Activated naive CD4-positive, alpha-beta T cell treated with anti-CD3 and anti-CD28 coated beads, Interleukin-2, amount 10 ng/mL, durations not matched to agents 7 days and 5 days (primary cell): ENCODE measurements around the gene SYT3.
"Not testable (repeated sequence)": the region's sequence is repeated elsewhere in the genome, so short reads cannot be mapped to it uniquely, and the experiment has no call there.

Experiments used
- CTCF ChIA-PET: fragments of 350-600 bp; sonication (Branson Sonifier 250); formaldehyde crosslinking; loops from one replicate; lab custom pipeline; 2021; ENCODE audit warnings: antibody characterized with exemption; lab: Charles Lee
- DNase-seq: peaks from one replicate; pipeline ENCODE4 v3.0.0-alpha.2; 2020
- H3K27ac Mint-ChIP-seq: one replicate; pipeline ENCODE4 v1.8.0; 2021; ENCODE audit warnings: mild to moderate bottlenecking, moderate library complexity, mixed read lengths
- H3K27me3 Mint-ChIP-seq: one replicate; pipeline ENCODE4 v1.8.0; 2021; ENCODE audit warnings: mild to moderate bottlenecking, mixed read lengths
- H3K36me3 Mint-ChIP-seq: one replicate; pipeline ENCODE4 v1.8.0; 2021; ENCODE audit warnings: mixed read lengths
- H3K4me1 Mint-ChIP-seq: one replicate; pipeline ENCODE4 v1.8.0; 2021; ENCODE audit warnings: mixed read lengths
- H3K4me3 Mint-ChIP-seq: one replicate; pipeline ENCODE4 v1.8.0; 2021; ENCODE audit warnings: mild to moderate bottlenecking, moderate library complexity, mixed read lengths
- H3K9me3 Mint-ChIP-seq: one replicate; pipeline ENCODE4 v1.8.0; 2021; ENCODE audit warnings: mixed read lengths

Gene SYT3

GRCh38 chr19:50633973-50634372 is 5.7 kb downstream of the SYT3 start:
- H3K9me3 Mint-ChIP-seq = peaks cover 22% of the 10 kb centered on the region
- H3K4me3 Mint-ChIP-seq = no peak overlapping the region
- no peaks in the 10 kb centered on the region for H3K36me3 Mint-ChIP-seq
- no peak overlapping the region for H3K27ac Mint-ChIP-seq
- peaks cover 32% of the 10 kb centered on the region for H3K27me3 Mint-ChIP-seq
- CTCF ChIA-PET = no interaction called here
- peaks cover 2% of the 10 kb centered on the region for H3K4me1 Mint-ChIP-seq
- no peak for DNase-seq

- Mint-ChIP-seq H3K27me3 (peaks cover 26% of the 10 kb centered on the region), H3K36me3 (no peaks in the 10 kb centered on the region), H3K27ac (no peak overlapping the region), H3K9me3 (peaks cover 22% of the 10 kb centered on the region), H3K4me1 (no peaks in the 10 kb centered on the region), H3K4me3 (no peak overlapping the region)
- CTCF ChIA-PET = no interaction called here
- no peak for DNase-seq
Measured at GRCh38 chr19:50633359-50633758, 6.3 kb downstream of the SYT3 start.

- no peak for DNase-seq
- H3K27me3 Mint-ChIP-seq = peaks cover 15% of the 10 kb centered on the region
- H3K9me3 Mint-ChIP-seq = peaks cover 22% of the 10 kb centered on the region
- H3K4me3 Mint-ChIP-seq = no peak overlapping the region
- CTCF ChIA-PET = no interaction called here
- no peaks in the 10 kb centered on the region for H3K4me1 Mint-ChIP-seq
- H3K27ac Mint-ChIP-seq = no peak overlapping the region
- H3K36me3 Mint-ChIP-seq = no peaks in the 10 kb centered on the region
Measured at GRCh38 chr19:50632151-50632835, 7.4 kb downstream of the SYT3 start.

GRCh38 chr19:50629801-50630200 is 9.9 kb downstream of the SYT3 start:
- H3K4me3 Mint-ChIP-seq = no peak overlapping the region
- H3K9me3 Mint-ChIP-seq = peaks cover 13% of the 10 kb centered on the region
- H3K4me1 Mint-ChIP-seq = no peaks in the 10 kb centered on the region
- no peak for DNase-seq
- no peaks in the 10 kb centered on the region for H3K36me3 Mint-ChIP-seq
- CTCF ChIA-PET = no interaction called here
- H3K27me3 Mint-ChIP-seq = peaks cover 4% of the 10 kb centered on the region
- H3K27ac Mint-ChIP-seq = no peak overlapping the region

- peaks cover 4% of the 10 kb centered on the region for H3K27me3 Mint-ChIP-seq
- H3K9me3 Mint-ChIP-seq = peaks cover 12% of the 10 kb centered on the region
- no peaks in the 10 kb centered on the region for H3K36me3 Mint-ChIP-seq
- H3K4me3 Mint-ChIP-seq = no peak overlapping the region
- no peak for DNase-seq
- no peak overlapping the region for H3K27ac Mint-ChIP-seq
- no peaks in the 10 kb centered on the region for H3K4me1 Mint-ChIP-seq
- CTCF ChIA-PET = no interaction called here
Measured at GRCh38 chr19:50629194-50629593, 10.5 kb downstream of the SYT3 start.

- H3K36me3 Mint-ChIP-seq = no peaks in the 10 kb centered on the region
- CTCF ChIA-PET = no interaction called here
- peaks cover 4% of the 10 kb centered on the region for H3K27me3 Mint-ChIP-seq
- no peaks in the 10 kb centered on the region for H3K4me1 Mint-ChIP-seq
- no peak overlapping the region for H3K27ac Mint-ChIP-seq
- no peak overlapping the region for H3K4me3 Mint-ChIP-seq
- DNase-seq = no peak
- peaks cover 5% of the 10 kb centered on the region for H3K9me3 Mint-ChIP-seq
Measured at GRCh38 chr19:50628551-50628950, 11.1 kb downstream of the SYT3 start.

- H3K27ac Mint-ChIP-seq = no peak overlapping the region
- peaks cover 4% of the 10 kb centered on the region for H3K27me3 Mint-ChIP-seq
- no peaks in the 10 kb centered on the region for H3K36me3 Mint-ChIP-seq
- no peaks in the 10 kb centered on the region for H3K4me1 Mint-ChIP-seq
- no peak for DNase-seq
- CTCF ChIA-PET = no interaction called here
- H3K9me3 Mint-ChIP-seq = peaks cover 1% of the 10 kb centered on the region
- no peak overlapping the region for H3K4me3 Mint-ChIP-seq
Measured at GRCh38 chr19:50628146-50628545, 11.5 kb downstream of the SYT3 start.

- no peak for DNase-seq
- H3K27ac Mint-ChIP-seq = no peak overlapping the region
- H3K9me3 Mint-ChIP-seq = no peaks in the 10 kb centered on the region
- CTCF ChIA-PET = no interaction called here
- peaks cover 4% of the 10 kb centered on the region for H3K27me3 Mint-ChIP-seq
- H3K36me3 Mint-ChIP-seq = no peaks in the 10 kb centered on the region
- H3K4me3 Mint-ChIP-seq = no peak overlapping the region
- H3K4me1 Mint-ChIP-seq = no peaks in the 10 kb centered on the region
Measured at GRCh38 chr19:50626795-50627194, 12.9 kb downstream of the SYT3 start.

GRCh38 chr19:50626011-50626410 is 13.7 kb downstream of the SYT3 start:
- Mint-ChIP-seq H3K9me3 (no peaks in the 10 kb centered on the region), H3K4me3 (no peak overlapping the region), H3K36me3 (no peaks in the 10 kb centered on the region), H3K27ac (no peak overlapping the region), H3K4me1 (no peaks in the 10 kb centered on the region), H3K27me3 (peaks cover 4% of the 10 kb centered on the region)
- no peak for DNase-seq
- CTCF ChIA-PET = interaction anchor here (0.8 kb wide), 1 partner anchor 69 kb away, joined by 3 read pairs; no protein-coding TSS in a partner anchor

- Mint-ChIP-seq H3K27me3 (no peaks in the 10 kb centered on the region), H3K36me3 (no peaks in the 10 kb centered on the region), H3K9me3 (no peaks in the 10 kb centered on the region), H3K4me1 (no peaks in the 10 kb centered on the region), H3K4me3 (no peak overlapping the region), H3K27ac (no peak overlapping the region)
- DNase-seq = no peak
- CTCF ChIA-PET = no interaction called here
Measured at GRCh38 chr19:50624949-50625600, 14.6 kb downstream of the SYT3 start.

- H3K4me1 Mint-ChIP-seq, H3K9me3 Mint-ChIP-seq, CTCF ChIA-PET, DNase-seq, H3K36me3 Mint-ChIP-seq, H3K4me3 Mint-ChIP-seq, H3K27ac Mint-ChIP-seq, H3K27me3 Mint-ChIP-seq: not testable (repeated sequence)
Measured at GRCh38 chr19:50620394-50620906, 19.2 kb downstream of the SYT3 start.

GRCh38 chr19:50619184-50619583 is 20.5 kb downstream of the SYT3 start:
- H3K9me3 Mint-ChIP-seq, H3K4me3 Mint-ChIP-seq, H3K27ac Mint-ChIP-seq, H3K27me3 Mint-ChIP-seq, H3K4me1 Mint-ChIP-seq, DNase-seq, H3K36me3 Mint-ChIP-seq, CTCF ChIA-PET: not testable (repeated sequence)

GRCh38 chr19:50618379-50618778 is 21.3 kb downstream of the SYT3 start:
- H3K9me3 Mint-ChIP-seq, H3K27ac Mint-ChIP-seq, CTCF ChIA-PET, H3K27me3 Mint-ChIP-seq, DNase-seq, H3K36me3 Mint-ChIP-seq, H3K4me1 Mint-ChIP-seq, H3K4me3 Mint-ChIP-seq: not testable (repeated sequence)

- CTCF ChIA-PET, H3K4me3 Mint-ChIP-seq, DNase-seq, H3K36me3 Mint-ChIP-seq, H3K9me3 Mint-ChIP-seq, H3K27ac Mint-ChIP-seq, H3K27me3 Mint-ChIP-seq, H3K4me1 Mint-ChIP-seq: not testable (repeated sequence)
Measured at GRCh38 chr19:50612504-50613404, 26.9 kb downstream of the SYT3 start.
